H1 (cell line): Measurements from ENCODE around the gene NPPA. TPM values are rescaled to one million over a fixed set of nuclear protein-coding genes. Genes with fewer than 3 reads are reported as not detected.

Experiments used
- CTCF ChIA-PET: fragments of 300-600 bp; sonication (Branson Sonifier 250); formaldehyde crosslinking; loops from one replicate; lab custom pipeline; 2021; ENCODE audit not compliant: partially characterized antibody; lab: Charles Lee
- POLR2A ChIA-PET: fragments of 300-600 bp; sonication (Branson Sonifier 250); formaldehyde crosslinking; loops from one replicate; lab custom pipeline; 2021; ENCODE audit warnings: inconsistent platforms; ENCODE audit not compliant: partially characterized antibody; lab: Charles Lee
- DNase-seq, 2 experiments: peaks; one replicate each; pipeline versions ENCODE4 v3.0.0 to v3.0.0-alpha.2; 2010 to 2022; ENCODE audit warnings: low spot score in 2 of 2, low read depth in 1 of 2, mixed read lengths in 1 of 2
- FAIRE-seq: peaks from 2 replicates; lab custom pipeline; 2011; peaks lifted over from hg19 to GRCh38; lab: Jason Lieb, UNC
- H2AFZ ChIP-seq: 2 replicates; pipeline ENCODE4 v1.8.1; 2012; ENCODE audit warnings: low read length, inconsistent platforms
- H2AK5ac ChIP-seq: 2 replicates; pipeline ENCODE4 v1.6.1; 2013; ENCODE audit warnings: low read depth, low read length
- H2BK120ac ChIP-seq: replicated peaks from 2 replicates; pipeline ENCODE3; 2013; ENCODE audit warnings: low read depth, low read length, inconsistent platforms
- H2BK12ac ChIP-seq: 2 replicates; pipeline ENCODE4 v1.6.1; 2013; ENCODE audit warnings: low read depth, low read length
- H2BK15ac ChIP-seq: 2 replicates; pipeline ENCODE4 v1.6.1; 2013; ENCODE audit warnings: low read length
- H2BK20ac ChIP-seq: 2 replicates; pipeline ENCODE4 v1.6.1; 2013; ENCODE audit warnings: low read length
- H2BK5ac ChIP-seq: 2 replicates; pipeline ENCODE4 v1.6.1; 2013; ENCODE audit warnings: low read depth, low read length
- H3K14ac ChIP-seq: 2 replicates; pipeline ENCODE4 v1.6.1; 2013; ENCODE audit warnings: inconsistent platforms; ENCODE audit not compliant: insufficient read length
- H3K18ac ChIP-seq: 2 replicates; pipeline ENCODE4 v1.6.1; 2013; ENCODE audit warnings: low read length; ENCODE audit errors: extremely low read depth
- H3K23ac ChIP-seq: 2 replicates; pipeline ENCODE4 v1.6.1; 2013; ENCODE audit warnings: inconsistent platforms; ENCODE audit not compliant: insufficient read length
- H3K23me2 ChIP-seq: 2 replicates; pipeline ENCODE4 v1.6.1; 2013; ENCODE audit warnings: low read depth, low read length
- H3K27ac ChIP-seq: 2 replicates; pipeline ENCODE4 v1.6.1; 2011; ENCODE audit warnings: low read depth, low read length, inconsistent platforms
- H3K27me3 ChIP-seq, 4 experiments: replicated peaks in 1 of 4; 1 replicate in 1 of 4; 2 replicates in 3 of 4; pipeline versions ENCODE4 v1.6.1 to v1.8.1; 2011 to 2013; ENCODE audit warnings: low read length in 3 of 4, mild to moderate bottlenecking in 3 of 4, inconsistent platforms in 2 of 4, mixed read lengths in 2 of 4, moderate library complexity in 1 of 4; ENCODE audit not compliant: control insufficient read depth in 3 of 4, insufficient read depth in 3 of 4; ENCODE audit errors: extremely low read depth in 1 of 4
- H3K36me3 ChIP-seq, 4 experiments: 2 replicates each; pipeline versions ENCODE4 v1.6.1 to v1.8.1; 2011 to 2013; ENCODE audit warnings: mild to moderate bottlenecking in 4 of 4, low read length in 3 of 4, moderate library complexity in 2 of 4, control low read depth in 1 of 4, inconsistent platforms in 1 of 4; ENCODE audit not compliant: insufficient read depth in 4 of 4, control insufficient read depth in 2 of 4
- H3K4ac ChIP-seq: replicated peaks from 2 replicates; pipeline ENCODE3; 2013; ENCODE audit warnings: low read length, low read depth, mixed read lengths, inconsistent platforms; ENCODE audit not compliant: insufficient read length
- H3K4me1 ChIP-seq, 4 experiments: replicated peaks in 1 of 4; 1 replicate in 1 of 4; 2 replicates in 3 of 4; pipeline versions ENCODE4 v1.6.1 to v1.8.1; 2011 to 2013; ENCODE audit warnings: low read length in 3 of 4, inconsistent platforms in 2 of 4, mixed read lengths in 1 of 4; ENCODE audit not compliant: insufficient read depth in 4 of 4, control insufficient read depth in 3 of 4
- H3K4me2 ChIP-seq, 2 experiments: 2 replicates each; pipeline versions ENCODE4 v1.6.1 to v1.8.1; 2011 to 2013; ENCODE audit warnings: low read depth in 2 of 2, low read length in 2 of 2, control low read depth in 1 of 2, inconsistent platforms in 1 of 2, mild to moderate bottlenecking in 1 of 2; ENCODE audit not compliant: insufficient read depth in 1 of 2
- H3K4me3 ChIP-seq, 4 experiments: fragments of 200-600, 300-600 bp in 1 of 4; sonication (generic), shearing (Covaris generic), sonication (Bioruptor Twin) in 1 of 4; 2 replicates each; pipeline versions ENCODE4 v1.5.1 to v1.8.1; 2011 to 2016; ENCODE audit warnings: low read length in 4 of 4, low read depth in 3 of 4, control low read depth in 2 of 4, inconsistent platforms in 2 of 4, mild to moderate bottlenecking in 2 of 4, mixed read lengths in 1 of 4, moderate library complexity in 1 of 4; ENCODE audit not compliant: insufficient read depth in 2 of 4; ENCODE audit errors: extremely low read depth in 1 of 4
- H3K56ac ChIP-seq: replicated peaks from 2 replicates; pipeline ENCODE3; 2013; ENCODE audit warnings: low read depth, mild to moderate bottlenecking, mixed read lengths, low read length, inconsistent platforms; ENCODE audit not compliant: insufficient read length
- H3K79me1 ChIP-seq: 2 replicates; pipeline ENCODE4 v1.6.1; 2013; ENCODE audit warnings: low read depth, low read length, control low read depth
- H3K79me2 ChIP-seq, 2 experiments: 2 replicates each; pipeline versions ENCODE4 v1.6.1 to v1.8.1; 2012 to 2013; ENCODE audit warnings: low read length in 2 of 2, mild to moderate bottlenecking in 2 of 2, inconsistent platforms in 1 of 2; ENCODE audit not compliant: insufficient read depth in 2 of 2, control insufficient read depth in 1 of 2
- H3K9ac ChIP-seq, 4 experiments: replicated peaks in 1 of 4; 1 replicate in 1 of 4; 2 replicates in 3 of 4; pipeline versions ENCODE4 v1.6.1 to v1.8.1; 2011 to 2013; ENCODE audit warnings: low read depth in 3 of 4, low read length in 3 of 4, control low read depth in 2 of 4, mild to moderate bottlenecking in 2 of 4, moderate library complexity in 2 of 4, inconsistent platforms in 1 of 4; ENCODE audit errors: extremely low read depth in 1 of 4
- H3K9me3 ChIP-seq, 2 experiments: 2 replicates each; pipeline versions ENCODE4 v1.6.1 to v1.8.1; 2012 to 2013; ENCODE audit warnings: mild to moderate bottlenecking in 2 of 2, moderate library complexity in 2 of 2, control low read depth in 1 of 2, inconsistent platforms in 1 of 2, low read depth in 1 of 2, low read length in 1 of 2, mixed read lengths in 1 of 2; ENCODE audit not compliant: insufficient read depth in 2 of 2
- H4K20me1 ChIP-seq, 2 experiments: replicated peaks in 1 of 2; 2 replicates each; pipeline versions ENCODE3 to v1.8.1; 2011 to 2013; ENCODE audit warnings: inconsistent platforms in 2 of 2, low read length in 2 of 2, mild to moderate bottlenecking in 1 of 2; ENCODE audit not compliant: insufficient read depth in 2 of 2, control insufficient read depth in 1 of 2
- H4K5ac ChIP-seq: 2 replicates; pipeline ENCODE4 v1.6.1; 2013; ENCODE audit warnings: low read length, low read depth, mixed read lengths, inconsistent platforms; ENCODE audit not compliant: insufficient read length
- H4K8ac ChIP-seq: 2 replicates; pipeline ENCODE4 v1.8.0; 2013; ENCODE audit warnings: mild to moderate bottlenecking, moderate library complexity, low read length, inconsistent platforms; ENCODE audit not compliant: insufficient read depth; ENCODE audit errors: extremely low read depth
- H4K91ac ChIP-seq: replicated peaks from 2 replicates; pipeline ENCODE3; 2013; ENCODE audit warnings: low read length, mixed read lengths, inconsistent platforms; ENCODE audit not compliant: insufficient read length
- ASH2L ChIP-seq: fragments of 200-600, 300-600 bp; sonication (generic); IDR thresholded peaks from one replicate; pipeline ENCODE4 v1.7.1; 2017; ENCODE audit warnings: low read length
- CHD2 ChIP-seq: IDR thresholded peaks from 2 replicates; pipeline ENCODE4 v1.6.1; 2012; ENCODE audit warnings: low read length, improper control_type of control experiment
- POU5F1 ChIP-seq: IDR thresholded peaks from 2 replicates; pipeline ENCODE4 v1.6.1; 2011; ENCODE audit warnings: low read depth, mild to moderate bottlenecking, low read length, moderate library complexity
- SUZ12 ChIP-seq: fragments of 200-600 bp; sonication (generic); IDR thresholded peaks from 2 replicates; pipeline ENCODE4 v1.6.1; 2012; ENCODE audit warnings: mild to moderate bottlenecking, inconsistent platforms, low read length, moderate library complexity, mixed read lengths
- TAF1 ChIP-seq: IDR thresholded peaks from 2 replicates; pipeline ENCODE4 v1.6.1; 2011; ENCODE audit warnings: mild to moderate bottlenecking, low read depth, low read length
- WGBS, 2 experiments: shearing (Covaris generic) in 1 of 2; methylation state at CpG; one replicate each; pipeline versions ENCODE4 v1.1.6 to v1.1.7; 2013 to 2015; ENCODE audit warnings: low lambda C conversion rate in 2 of 2, mixed read lengths in 2 of 2, inconsistent platforms in 1 of 2, low coverage in 1 of 2, missing lambda C conversion rate in 1 of 2; ENCODE audit not compliant: insufficient replicate concordance in 2 of 2, insufficient coverage in 1 of 2, insufficient read length in 1 of 2; ENCODE audit errors: extremely low coverage in 1 of 2, missing lambda C conversion rate in 1 of 2; 5-methylcytosine and 5-hydroxymethylcytosine counted together
- polyA plus RNA-seq, 7 experiments: library from polyadenylated mRNA; depleted of rRNA in 3 of 7; stranded (reverse) in 5 of 7; unstranded in 2 of 7; fragments of >200 nt in 5 of 7; fragments of 200-250 nt in 2 of 7; gene quantifications; 1 replicate in 5 of 7; 2 replicates in 1 of 7; 4 replicates in 1 of 7; pipeline versions ENCODE4 v1.2.1 to v1.2.3, GENCODE V29; 2011 to 2013; ENCODE audit warnings: missing spikeins in 2 of 7, mixed read lengths in 2 of 7
- total RNA-seq: library from RNA; stranded (reverse); fragmentation: NEBNext Ultra II Directional; extraction: Animal tissue kit (Norgen Biotek cat#: 25700); gene quantifications from 2 replicates; pipeline ENCODE4 v1.2.1, GENCODE V29; 2021
- TF ChIP-seq, protein P1 (sequence below), 3 experiments: IDR thresholded peaks; 1 replicate in 2 of 3; 2 replicates in 1 of 3; pipeline versions ENCODE4 v1.5.1 to v1.6.1; 2011; ENCODE audit warnings: low read length in 3 of 3, mild to moderate bottlenecking in 3 of 3, inconsistent platforms in 2 of 3, low read depth in 1 of 3, moderate library complexity in 1 of 3; ENCODE audit not compliant: insufficient read depth in 1 of 3; ENCODE audit errors: control extremely low read depth in 1 of 3
- TF ChIP-seq, protein P2 (sequence below): IDR thresholded peaks from 2 replicates; pipeline ENCODE4 v1.6.1; 2012; ENCODE audit warnings: inconsistent platforms

Gene NPPA
- total and polyA plus RNA-seq, 2 of the 8 experiments (the other 6 are each of a cell fraction or from before 2014, with no cell fraction given), result not detected

DNA sequence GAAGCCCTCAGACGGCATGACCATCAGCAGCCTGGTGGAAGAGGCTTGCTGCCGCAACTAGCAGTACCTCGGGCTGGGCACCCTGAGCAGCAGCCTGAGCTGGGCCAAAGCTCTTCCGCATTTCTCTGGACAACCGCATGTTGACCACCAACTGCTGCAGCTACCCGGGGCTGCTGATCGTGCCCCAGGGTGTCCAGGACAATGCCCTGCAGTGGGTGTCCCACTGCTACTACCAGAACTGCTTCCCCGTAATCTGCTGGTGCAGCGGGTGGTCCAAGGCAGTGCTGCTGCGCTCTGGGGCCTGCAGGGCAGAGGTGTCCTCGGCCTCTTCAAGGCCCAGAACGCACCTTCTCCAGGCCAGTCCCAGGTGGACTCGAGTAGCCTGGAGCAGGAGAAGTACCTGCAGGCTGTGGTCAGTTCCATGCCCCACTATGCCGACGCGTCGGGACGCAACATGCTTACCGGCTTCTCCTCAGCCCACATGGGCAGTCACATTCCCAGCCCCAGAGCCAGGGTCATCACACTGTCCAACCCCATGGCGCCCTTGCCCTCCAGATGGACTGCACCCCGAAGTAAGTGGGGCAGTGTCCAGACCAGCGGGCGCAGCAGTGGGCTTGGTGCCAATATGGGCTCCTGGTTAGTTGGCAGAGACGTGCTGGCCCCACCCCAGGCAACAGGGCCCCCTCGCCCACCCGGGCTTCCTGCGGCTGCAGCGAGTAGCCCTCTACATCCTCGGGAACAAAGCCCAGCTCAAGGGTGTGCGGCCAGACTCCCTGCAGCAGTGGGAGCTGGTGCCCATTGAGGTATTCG is 30.7 kb upstream of the NPPA start:
- Histone ChIP-seq H3K27me3 (no peaks in the 10 kb centered on the region), H3K9me3 (peaks cover 0 to 2% of the 10 kb centered on the region in 2 experiments; a peak in 2 of 4 replicates), H3K27ac (no peak overlapping the region), H2AFZ (no peak overlapping the region), H3K36me3 (no peaks in the 10 kb centered on the region), H3K14ac (no peak overlapping the region), H4K5ac (no peak overlapping the region), H3K4me2 (no peak overlapping the region), H2BK12ac (no peak overlapping the region), H2BK15ac (no peak overlapping the region; the same call in 1 of the 2 replicates), H4K8ac (no peak overlapping the region; the same call in 1 of the 2 replicates), H3K18ac (no peak overlapping the region), H3K4me1 (peaks cover 0 to 7% (median 6%) of the 10 kb centered on the region in 4 experiments; a peak in 6 of 7 replicates), H3K23ac (no peak overlapping the region), H3K4ac (no peak overlapping the region), H2BK20ac (no peak overlapping the region), H3K4me3 (no peak overlapping the region), H3K79me1 (no peaks in the 10 kb centered on the region), H3K79me2 (no peaks in the 10 kb centered on the region), H4K91ac (no peak overlapping the region), H3K23me2 (no peaks in the 10 kb centered on the region), H2AK5ac (no peak overlapping the region), H2BK120ac (no peak overlapping the region), H2BK5ac (no peak overlapping the region), H4K20me1 (no peaks in the 10 kb centered on the region), H3K56ac (no peak overlapping the region), H3K9ac (no peak overlapping the region)
- ChIA-PET CTCF (interaction anchor here (1.0 to 6.2 kb wide), 11 partner anchors 10 to 40 kb away, joined by 3 to 46 read pairs (median 6); partner anchors contain the start of genes NPPA and NPPB), POLR2A (interaction anchor here (1.0 to 9.5 kb wide), 3 partner anchors 10 to 89 kb away, joined by 3 to 109 read pairs (median 3); no protein-coding TSS in a partner anchor)
- 94% methylated on average over 30 of the region's 31 CpGs; no CpG with 5 or more reads in 1 of the 2 experiments for WGBS, 2 experiments
- DNase-seq (no peak), FAIRE-seq (no peak)
- TF ChIP-seq ASH2L (no peak), SUZ12 (no peak), POU5F1 (no peak), CHD2 (no peak), TAF1 (no peak)
- TF ChIP-seq, protein P1, sequence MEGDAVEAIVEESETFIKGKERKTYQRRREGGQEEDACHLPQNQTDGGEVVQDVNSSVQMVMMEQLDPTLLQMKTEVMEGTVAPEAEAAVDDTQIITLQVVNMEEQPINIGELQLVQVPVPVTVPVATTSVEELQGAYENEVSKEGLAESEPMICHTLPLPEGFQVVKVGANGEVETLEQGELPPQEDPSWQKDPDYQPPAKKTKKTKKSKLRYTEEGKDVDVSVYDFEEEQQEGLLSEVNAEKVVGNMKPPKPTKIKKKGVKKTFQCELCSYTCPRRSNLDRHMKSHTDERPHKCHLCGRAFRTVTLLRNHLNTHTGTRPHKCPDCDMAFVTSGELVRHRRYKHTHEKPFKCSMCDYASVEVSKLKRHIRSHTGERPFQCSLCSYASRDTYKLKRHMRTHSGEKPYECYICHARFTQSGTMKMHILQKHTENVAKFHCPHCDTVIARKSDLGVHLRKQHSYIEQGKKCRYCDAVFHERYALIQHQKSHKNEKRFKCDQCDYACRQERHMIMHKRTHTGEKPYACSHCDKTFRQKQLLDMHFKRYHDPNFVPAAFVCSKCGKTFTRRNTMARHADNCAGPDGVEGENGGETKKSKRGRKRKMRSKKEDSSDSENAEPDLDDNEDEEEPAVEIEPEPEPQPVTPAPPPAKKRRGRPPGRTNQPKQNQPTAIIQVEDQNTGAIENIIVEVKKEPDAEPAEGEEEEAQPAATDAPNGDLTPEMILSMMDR (IDR thresholded peaks at IDR 0.05; ENCODE audit: control extremely low read depth in 1 of 3, insufficient read depth in 1 of 3, low read depth in 1 of 3, low read length in 3 of 3), result no peak
- TF ChIP-seq, protein P2, sequence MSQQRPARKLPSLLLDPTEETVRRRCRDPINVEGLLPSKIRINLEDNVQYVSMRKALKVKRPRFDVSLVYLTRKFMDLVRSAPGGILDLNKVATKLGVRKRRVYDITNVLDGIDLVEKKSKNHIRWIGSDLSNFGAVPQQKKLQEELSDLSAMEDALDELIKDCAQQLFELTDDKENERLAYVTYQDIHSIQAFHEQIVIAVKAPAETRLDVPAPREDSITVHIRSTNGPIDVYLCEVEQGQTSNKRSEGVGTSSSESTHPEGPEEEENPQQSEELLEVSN, result no peak
